Measurements from ENCODE around the gene ZNF414. TPM values are rescaled to one million over a fixed set of nuclear protein-coding genes. Genes with fewer than 3 reads are reported as not detected.
A peak's percentile ranks its signal among the peaks of the same experiment; 100 is the strongest.

ZNF414 gene
- polyA plus RNA-seq, 1 experiment, result 2.0 TPM

DNA sequence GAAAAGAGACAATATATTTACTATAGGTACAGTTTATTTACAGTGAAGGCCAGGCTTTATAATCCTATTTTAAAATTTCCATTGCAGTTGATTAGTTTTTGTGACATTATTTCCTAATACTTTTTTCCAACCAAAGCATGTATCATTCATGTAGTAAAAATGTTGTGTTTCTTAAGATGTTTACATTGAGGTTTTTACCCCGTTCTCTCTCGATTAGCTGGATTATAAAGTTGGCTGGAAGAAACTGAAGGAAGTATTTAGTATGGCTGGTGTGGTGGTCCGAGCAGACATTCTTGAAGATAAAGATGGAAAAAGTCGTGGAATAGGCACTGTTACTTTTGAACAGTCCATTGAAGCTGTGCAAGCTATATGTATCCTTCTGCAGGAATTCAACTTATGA lies 47.9 kb downstream of the ZNF414 start:
- H3K27me3 ChIP-seq (ENCODE audit: control insufficient read depth, insufficient read depth, low read length), result no peaks in the 10 kb centered on the region
- peak overlapping the region; percentile 54 for H3K27ac ChIP-seq (ENCODE audit: low read depth, low read length)
- ChIA-PET CTCF (no interaction called here), POLR2A (interaction anchor here (0.7 to 1.1 kb wide), 2 partner anchors 42 to 143 kb away, joined by 4 read pairs; no protein-coding TSS in a partner anchor)
- H3K9me3 ChIP-seq (ENCODE audit: control insufficient read depth, insufficient read depth, low read length), result no peaks in the 10 kb centered on the region
- peak; percentile 73 for DNase-seq (ENCODE audit: low read depth, low spot score)
- H3K4me3 ChIP-seq (ENCODE audit: low read depth, low read length), result no peak overlapping the region
- TF ChIP-seq, protein P1, sequence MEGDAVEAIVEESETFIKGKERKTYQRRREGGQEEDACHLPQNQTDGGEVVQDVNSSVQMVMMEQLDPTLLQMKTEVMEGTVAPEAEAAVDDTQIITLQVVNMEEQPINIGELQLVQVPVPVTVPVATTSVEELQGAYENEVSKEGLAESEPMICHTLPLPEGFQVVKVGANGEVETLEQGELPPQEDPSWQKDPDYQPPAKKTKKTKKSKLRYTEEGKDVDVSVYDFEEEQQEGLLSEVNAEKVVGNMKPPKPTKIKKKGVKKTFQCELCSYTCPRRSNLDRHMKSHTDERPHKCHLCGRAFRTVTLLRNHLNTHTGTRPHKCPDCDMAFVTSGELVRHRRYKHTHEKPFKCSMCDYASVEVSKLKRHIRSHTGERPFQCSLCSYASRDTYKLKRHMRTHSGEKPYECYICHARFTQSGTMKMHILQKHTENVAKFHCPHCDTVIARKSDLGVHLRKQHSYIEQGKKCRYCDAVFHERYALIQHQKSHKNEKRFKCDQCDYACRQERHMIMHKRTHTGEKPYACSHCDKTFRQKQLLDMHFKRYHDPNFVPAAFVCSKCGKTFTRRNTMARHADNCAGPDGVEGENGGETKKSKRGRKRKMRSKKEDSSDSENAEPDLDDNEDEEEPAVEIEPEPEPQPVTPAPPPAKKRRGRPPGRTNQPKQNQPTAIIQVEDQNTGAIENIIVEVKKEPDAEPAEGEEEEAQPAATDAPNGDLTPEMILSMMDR (IDR thresholded peaks at IDR 0.05; ENCODE audit: low read depth, low read length), result no peak

DNA sequence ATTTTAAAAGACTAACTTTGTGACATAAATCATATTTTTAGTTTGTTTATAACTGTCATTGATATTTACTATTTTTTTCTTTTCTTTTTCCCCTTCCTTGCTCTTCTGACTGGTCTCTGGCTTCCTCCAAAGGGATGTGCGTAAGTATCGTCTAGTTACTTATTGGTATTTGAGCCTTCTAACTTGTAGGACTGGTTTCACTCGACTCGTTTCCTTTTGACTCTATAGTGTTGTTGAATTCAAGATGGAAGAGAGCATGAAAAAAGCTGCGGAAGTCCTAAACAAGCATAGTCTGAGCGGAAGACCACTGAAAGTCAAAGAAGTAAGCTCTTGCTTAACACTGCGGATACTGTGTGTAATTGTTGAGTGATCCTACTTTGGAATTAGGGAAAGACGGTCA lies 50.6 kb downstream of the ZNF414 start:
- ChIA-PET CTCF (interaction anchor here (0.6 to 1.8 kb wide), 2 partner anchors 40 to 42 kb away, joined by 5 read pairs; no protein-coding TSS in a partner anchor), POLR2A (interaction anchor here (0.6 kb wide), 1 partner anchor 35 kb away, joined by 4 read pairs; no protein-coding TSS in a partner anchor)
- no peak overlapping the region for H3K27ac ChIP-seq (ENCODE audit: low read depth, low read length)
- no peak overlapping the region for H3K4me3 ChIP-seq (ENCODE audit: low read depth, low read length)
- DNase-seq (ENCODE audit: low read depth, low spot score), result no peak
- no peaks in the 10 kb centered on the region for H3K9me3 ChIP-seq (ENCODE audit: control insufficient read depth, insufficient read depth, low read length)
- H3K27me3 ChIP-seq (ENCODE audit: control insufficient read depth, insufficient read depth, low read length), result no peaks in the 10 kb centered on the region
- TF ChIP-seq, protein P1 (IDR thresholded peaks at IDR 0.05; ENCODE audit: low read depth, low read length), result no peak

DNA sequence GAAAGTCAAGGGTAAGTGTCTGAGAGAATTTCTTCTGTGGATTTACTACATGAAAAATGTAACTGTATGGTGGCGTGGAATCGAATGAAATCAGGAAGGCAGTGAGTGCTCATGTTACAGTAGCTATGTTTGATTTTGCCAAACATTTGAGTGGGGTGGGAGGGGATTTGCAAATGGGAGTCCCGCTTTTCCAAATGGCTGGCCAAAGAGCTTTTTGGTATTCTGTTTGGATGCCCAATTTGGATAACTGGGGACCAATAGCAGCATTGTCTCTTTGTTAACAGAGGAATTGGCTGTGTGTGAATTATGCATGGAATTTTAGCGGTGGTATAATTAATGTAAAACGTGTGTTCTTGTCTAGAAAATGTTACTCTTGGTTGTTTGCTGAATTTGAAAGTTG lies 51.4 kb downstream of the ZNF414 start:
- H3K27ac ChIP-seq (ENCODE audit: low read depth, low read length), result no peak overlapping the region
- DNase-seq (ENCODE audit: low read depth, low spot score), result no peak
- CTCF ChIA-PET, result interaction anchor here (1.0 to 1.8 kb wide), 2 partner anchors 43 to 108 kb away, joined by 3 to 5 read pairs; no protein-coding TSS in a partner anchor
- H3K27me3 ChIP-seq (ENCODE audit: control insufficient read depth, insufficient read depth, low read length), result no peaks in the 10 kb centered on the region
- TF ChIP-seq, protein P1 (IDR thresholded peaks at IDR 0.05; ENCODE audit: low read depth, low read length), result no peak
- POLR2A ChIA-PET, result no interaction called here
- no peaks in the 10 kb centered on the region for H3K9me3 ChIP-seq (ENCODE audit: control insufficient read depth, insufficient read depth, low read length)
- no peak overlapping the region for H3K4me3 ChIP-seq (ENCODE audit: low read depth, low read length)

DNA sequence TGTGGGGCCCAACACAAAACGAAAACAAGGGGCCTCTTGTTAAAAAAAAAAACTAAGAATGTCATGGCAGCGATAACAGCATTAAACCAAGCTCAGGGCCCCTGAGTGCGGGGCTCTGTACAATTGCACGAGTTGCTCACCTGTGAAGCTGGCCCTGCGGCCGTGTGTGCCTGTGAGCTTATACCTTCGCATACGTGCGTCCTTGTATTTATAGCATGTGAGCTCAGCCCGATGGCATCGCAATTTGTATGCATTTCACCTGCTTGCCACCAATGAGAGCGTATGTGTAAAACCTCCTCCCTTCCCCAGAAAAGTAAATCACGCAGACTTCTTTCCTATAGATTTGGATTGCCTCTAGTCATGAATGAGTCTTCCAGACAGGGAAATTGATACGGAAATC lies 52.1 kb downstream of the ZNF414 start:
- DNase-seq (ENCODE audit: low read depth, low spot score), result no peak
- CTCF ChIA-PET, result interaction anchor here (1.0 to 1.8 kb wide), 3 partner anchors 44 to 119 kb away, joined by 3 to 9 read pairs (median 5); no protein-coding TSS in a partner anchor
- POLR2A ChIA-PET, result no interaction called here
- TF ChIP-seq, protein P1 (IDR thresholded peaks at IDR 0.05; ENCODE audit: low read depth, low read length), result no peak
- H3K27ac ChIP-seq (ENCODE audit: low read depth, low read length), result no peak overlapping the region
- no peak overlapping the region for H3K4me3 ChIP-seq (ENCODE audit: low read depth, low read length)
- H3K9me3 ChIP-seq (ENCODE audit: control insufficient read depth, insufficient read depth, low read length), result no peaks in the 10 kb centered on the region
- H3K27me3 ChIP-seq (ENCODE audit: control insufficient read depth, insufficient read depth, low read length), result no peaks in the 10 kb centered on the region

DNA sequence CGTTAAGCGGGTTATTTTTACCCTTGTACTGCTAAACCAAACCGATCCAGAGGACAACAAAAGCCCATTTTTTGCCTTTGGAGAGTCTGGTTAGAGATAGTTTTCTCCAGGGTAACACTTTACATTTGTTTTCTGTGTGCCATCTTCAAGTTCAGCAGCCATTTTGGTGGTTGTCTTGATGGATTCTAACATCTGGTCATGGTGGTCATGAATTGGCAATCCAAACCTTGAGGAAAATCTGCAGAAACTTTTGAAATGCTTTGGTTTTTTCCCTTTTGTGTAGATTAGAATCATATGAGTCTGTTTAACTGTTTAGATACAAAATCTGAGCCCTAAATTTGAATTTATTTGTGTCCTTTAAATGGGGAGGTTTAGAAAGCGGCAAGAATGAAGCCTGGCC lies 52.6 kb downstream of the ZNF414 start:
- Histone ChIP-seq H3K9me3 (ENCODE audit: control insufficient read depth, insufficient read depth, low read length) (no peaks in the 10 kb centered on the region), H3K27me3 (ENCODE audit: control insufficient read depth, insufficient read depth, low read length) (no peaks in the 10 kb centered on the region), H3K27ac (ENCODE audit: low read depth, low read length) (no peak overlapping the region), H3K4me3 (ENCODE audit: low read depth, low read length) (no peak overlapping the region)
- no peak for DNase-seq (ENCODE audit: low read depth, low spot score)
- ChIA-PET POLR2A (no interaction called here), CTCF (interaction anchor here (1.2 kb wide), 1 partner anchor 119 kb away, joined by 9 read pairs; no protein-coding TSS in a partner anchor)
- TF ChIP-seq, protein P1 (IDR thresholded peaks at IDR 0.05; ENCODE audit: low read depth, low read length), result no peak

Measured in AG04450 (cell line).